H1 (cell line): ENCODE data around the gene CCDC88C.

ENCODE experiments used
- ATF2 ChIP-seq: IDR thresholded peaks from 2 replicates; pipeline ENCODE4 v1.6.1; 2012; ENCODE audit warnings: low read length, inconsistent platforms
- CEBPB ChIP-seq: IDR thresholded peaks from 2 replicates; pipeline ENCODE4 v1.6.1; 2012; ENCODE audit warnings: low read depth, low read length
- CHD1 ChIP-seq: IDR thresholded peaks from 2 replicates; pipeline ENCODE4 v1.6.1; 2012; ENCODE audit warnings: low read depth, low read length, improper control_type of control experiment
- EP300 ChIP-seq, 2 experiments: IDR thresholded peaks; 1 replicate in 1 of 2; 2 replicates in 1 of 2; pipeline ENCODE4 v1.6.1; 2011 to 2012; ENCODE audit warnings: low read depth in 2 of 2, low read length in 2 of 2, mild to moderate bottlenecking in 2 of 2, borderline replicate concordance in 1 of 2, inconsistent platforms in 1 of 2, moderate library complexity in 1 of 2
- JUN ChIP-seq: IDR thresholded peaks from 2 replicates; pipeline ENCODE4 v1.6.1; 2011; ENCODE audit warnings: low read depth, mild to moderate bottlenecking, improper control_type of control experiment, low read length
- POLR2A ChIP-seq, 2 experiments: IDR thresholded peaks; 1 replicate in 1 of 2; 2 replicates in 1 of 2; pipeline ENCODE4 v1.6.1; 2011; ENCODE audit warnings: low read depth in 2 of 2, low read length in 2 of 2, mild to moderate bottlenecking in 2 of 2; ENCODE audit errors: control extremely low read depth in 1 of 2
- POLR2AphosphoS5 ChIP-seq: IDR thresholded peaks from 2 replicates; pipeline ENCODE4 v1.6.1; 2011; ENCODE audit warnings: low read depth, low read length
- RAD21 ChIP-seq, 2 experiments: IDR thresholded peaks in 1 of 2; conservative IDR thresholded peaks in 1 of 2; 2 replicates each; pipeline ENCODE4 v1.6.1; 2011; ENCODE audit warnings: low read depth in 2 of 2, low read length in 2 of 2, improper control_type of control experiment in 1 of 2, inconsistent platforms in 1 of 2, mild to moderate bottlenecking in 1 of 2, moderate library complexity in 1 of 2
- RNF2 ChIP-seq: fragments of 200-900, 300-1000 bp; sonication (generic); IDR thresholded peaks from 2 replicates; pipeline ENCODE4 v1.7.1; 2016; ENCODE audit warnings: borderline replicate concordance, low read depth, mild to moderate bottlenecking, antibody characterized with exemption, low read length; ENCODE audit not compliant: poor library complexity, severe bottlenecking; ENCODE audit errors: missing control alignments
- TBP ChIP-seq: IDR thresholded peaks from 2 replicates; pipeline ENCODE4 v1.6.1; 2011; ENCODE audit warnings: low read depth, low read length, improper control_type of control experiment
- TCF12 ChIP-seq: IDR thresholded peaks from 2 replicates; pipeline ENCODE4 v1.6.1; 2011; ENCODE audit warnings: low read depth, mild to moderate bottlenecking, low read length
- TF ChIP-seq, protein P1 (sequence below): IDR thresholded peaks from 2 replicates; pipeline ENCODE4 v1.6.1; 2011; ENCODE audit warnings: low read depth, mild to moderate bottlenecking, low read length; ENCODE audit not compliant: insufficient read depth
- TF ChIP-seq, protein P2 (sequence below), 3 experiments: IDR thresholded peaks; 1 replicate in 2 of 3; 2 replicates in 1 of 3; pipeline versions ENCODE4 v1.5.1 to v1.6.1; 2011; ENCODE audit warnings: low read length in 3 of 3, mild to moderate bottlenecking in 3 of 3, inconsistent platforms in 2 of 3, low read depth in 1 of 3, moderate library complexity in 1 of 3; ENCODE audit not compliant: insufficient read depth in 1 of 3; ENCODE audit errors: control extremely low read depth in 1 of 3

GRCh38 chr14:91291786-91292405 is 125.7 kb downstream of the CCDC88C start:
- no peak for TF ChIP-seq CEBPB
- no peak for TF ChIP-seq RAD21 (IDR thresholded peaks at IDR 0.05 in 1 of 2, conservative IDR thresholded peaks at IDR 0.05 in 1 of 2; ENCODE audit: low read depth in 2 of 2, low read length in 2 of 2)
- TF ChIP-seq ATF2, result no peak
- TF ChIP-seq, protein P1, sequence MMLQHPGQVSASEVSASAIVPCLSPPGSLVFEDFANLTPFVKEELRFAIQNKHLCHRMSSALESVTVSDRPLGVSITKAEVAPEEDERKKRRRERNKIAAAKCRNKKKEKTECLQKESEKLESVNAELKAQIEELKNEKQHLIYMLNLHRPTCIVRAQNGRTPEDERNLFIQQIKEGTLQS, result no peak
- TF ChIP-seq POLR2A (IDR thresholded peaks at IDR 0.05; ENCODE audit: control extremely low read depth in 1 of 2, low read depth in 2 of 2, low read length in 2 of 2), result no peak
- TF ChIP-seq JUN, result no peak
- TF ChIP-seq EP300 (IDR thresholded peaks at IDR 0.05; ENCODE audit: borderline replicate concordance in 1 of 2, low read depth in 2 of 2, low read length in 2 of 2), result no peak
- no peak for TF ChIP-seq POLR2AphosphoS5
- no peak for TF ChIP-seq CHD1
- TF ChIP-seq TBP, result no peak
- TF ChIP-seq TCF12, result no peak
- TF ChIP-seq, protein P2, sequence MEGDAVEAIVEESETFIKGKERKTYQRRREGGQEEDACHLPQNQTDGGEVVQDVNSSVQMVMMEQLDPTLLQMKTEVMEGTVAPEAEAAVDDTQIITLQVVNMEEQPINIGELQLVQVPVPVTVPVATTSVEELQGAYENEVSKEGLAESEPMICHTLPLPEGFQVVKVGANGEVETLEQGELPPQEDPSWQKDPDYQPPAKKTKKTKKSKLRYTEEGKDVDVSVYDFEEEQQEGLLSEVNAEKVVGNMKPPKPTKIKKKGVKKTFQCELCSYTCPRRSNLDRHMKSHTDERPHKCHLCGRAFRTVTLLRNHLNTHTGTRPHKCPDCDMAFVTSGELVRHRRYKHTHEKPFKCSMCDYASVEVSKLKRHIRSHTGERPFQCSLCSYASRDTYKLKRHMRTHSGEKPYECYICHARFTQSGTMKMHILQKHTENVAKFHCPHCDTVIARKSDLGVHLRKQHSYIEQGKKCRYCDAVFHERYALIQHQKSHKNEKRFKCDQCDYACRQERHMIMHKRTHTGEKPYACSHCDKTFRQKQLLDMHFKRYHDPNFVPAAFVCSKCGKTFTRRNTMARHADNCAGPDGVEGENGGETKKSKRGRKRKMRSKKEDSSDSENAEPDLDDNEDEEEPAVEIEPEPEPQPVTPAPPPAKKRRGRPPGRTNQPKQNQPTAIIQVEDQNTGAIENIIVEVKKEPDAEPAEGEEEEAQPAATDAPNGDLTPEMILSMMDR (IDR thresholded peaks at IDR 0.05; ENCODE audit: control extremely low read depth in 1 of 3, insufficient read depth in 1 of 3, low read depth in 1 of 3, low read length in 3 of 3), result no peak
- no peak for TF ChIP-seq RNF2
